HG03175 (cell line): ENCODE measurements around the gene TXNL1.

Experiments used
- ATAC-seq: cut with Tn5 transposase; IDR thresholded peaks from one replicate; pipeline ENCODE4 v1.9.1; 2021; ENCODE audit warnings: mild to moderate bottlenecking, moderate library complexity; ENCODE audit not compliant: unreplicated experiment

The TXNL1 gene

GRCh38 chr18:56645415-56646016, 7.1 kb upstream of the TXNL1 start:
- ATAC-seq = no peak

- ATAC-seq = no peak
These were observed 5.0 kb upstream of the TXNL1 start for GRCh38 chr18:56643381-56643780.

- ATAC-seq = no peak
These were observed 3.4 kb upstream of the TXNL1 start for GRCh38 chr18:56641714-56642337.

- ATAC-seq = no peak
These were observed 1.2 kb upstream of the TXNL1 start for GRCh38 chr18:56639571-56639970.

DNA sequence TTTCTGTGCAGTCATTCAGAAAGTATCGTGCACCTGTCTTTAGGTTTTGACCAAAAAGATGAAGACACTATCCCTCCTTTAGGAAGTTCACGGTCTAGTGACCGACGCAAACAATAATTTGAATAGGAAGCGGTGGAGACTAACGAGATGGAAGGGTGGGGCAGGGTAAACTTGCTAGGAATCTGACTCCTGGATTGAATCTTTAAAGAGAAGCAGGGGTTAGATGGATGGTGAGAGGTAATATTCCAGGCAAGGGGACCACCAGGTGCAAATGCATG, 651 bp upstream of the TXNL1 start:
- ATAC-seq = no peak

DNA sequence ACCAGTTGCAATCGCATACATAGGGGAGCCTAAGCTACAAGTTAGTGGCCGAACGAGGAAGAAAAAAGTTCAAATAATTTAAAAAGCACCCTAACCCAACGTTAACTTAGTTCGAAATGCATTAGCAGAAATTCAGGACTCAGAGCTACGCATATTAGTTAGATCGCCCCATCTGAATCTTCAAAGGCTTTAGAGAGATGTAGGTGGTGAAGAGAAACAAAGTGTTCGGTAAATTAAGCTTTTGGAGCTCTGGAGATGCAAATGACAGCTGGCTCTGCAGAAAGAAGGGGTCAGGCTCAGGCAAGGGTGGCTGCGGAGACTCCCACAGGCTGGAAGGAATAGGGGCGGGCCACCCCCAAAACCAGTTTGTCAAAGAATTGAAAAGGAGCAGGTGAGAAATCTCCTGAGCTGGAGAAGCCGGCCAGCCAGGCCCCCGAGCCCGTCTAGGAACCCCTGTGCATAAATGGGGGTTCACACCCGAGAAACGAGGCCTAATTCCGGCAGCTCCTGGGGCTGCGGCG, 621 bp downstream of the TXNL1 start:
- peak; percentile 5 for ATAC-seq

DNA sequence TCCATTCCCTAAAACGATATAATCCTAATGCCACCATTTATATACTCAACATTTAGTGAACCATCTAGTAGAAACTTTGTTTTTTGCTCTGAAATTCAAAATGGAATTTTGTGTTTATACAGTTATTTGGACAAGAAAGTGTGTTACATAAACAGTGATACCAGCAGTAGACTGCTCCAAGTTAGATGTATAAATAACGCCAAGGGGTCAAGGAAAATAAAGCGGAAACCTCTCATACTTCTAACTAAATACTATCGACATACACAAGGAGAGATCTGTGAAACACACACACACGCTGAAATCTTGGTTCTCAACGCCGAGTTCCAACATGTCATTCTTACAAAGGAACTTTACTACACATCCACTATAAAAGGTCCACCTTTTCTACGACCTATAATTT, 1.2 kb downstream of the TXNL1 start:
- no peak for ATAC-seq

GRCh38 chr18:56635007-56635406, 3.4 kb downstream of the TXNL1 start:
- no peak for ATAC-seq

DNA sequence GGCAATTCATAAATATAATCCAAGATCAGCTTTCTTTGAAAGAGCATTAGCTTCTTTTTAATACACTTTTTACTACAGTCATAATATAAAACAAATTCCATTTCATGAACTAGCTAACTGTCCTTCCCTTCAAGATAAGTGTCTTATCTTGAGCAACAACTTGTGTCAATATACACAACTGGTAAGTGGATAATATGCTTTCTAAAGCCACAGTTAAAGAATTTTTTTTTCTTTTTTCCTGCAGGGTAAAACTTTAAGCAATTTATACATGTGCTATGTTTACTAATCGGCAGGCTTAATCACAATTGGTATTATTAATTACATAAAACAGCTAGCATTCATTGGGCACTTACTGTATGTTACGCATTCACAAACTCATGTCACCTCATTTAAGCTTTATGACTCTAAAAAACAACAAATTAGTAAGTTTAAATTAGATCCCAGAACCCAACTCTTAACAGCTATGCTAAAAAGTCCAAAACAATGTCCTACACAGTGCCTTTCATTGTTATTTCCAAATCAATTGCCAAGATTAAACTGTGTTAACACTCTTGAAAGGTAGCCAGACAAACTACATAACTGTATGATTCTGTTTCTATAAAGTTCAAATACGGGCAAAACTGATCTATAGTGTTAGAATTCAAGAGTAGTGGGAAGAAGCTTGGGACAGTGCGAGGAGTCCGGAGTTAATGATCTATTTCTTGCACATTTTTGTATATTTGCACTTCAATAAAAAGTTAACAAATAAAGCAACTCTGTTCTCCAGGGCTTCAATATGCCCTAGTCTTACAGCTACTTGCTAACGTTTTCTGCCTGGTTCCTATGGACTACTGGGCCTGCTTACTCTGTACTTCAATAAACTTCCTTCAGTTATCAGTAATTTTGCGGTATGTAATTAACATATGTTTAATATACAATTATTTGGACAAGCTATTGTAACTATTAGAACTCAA, 6.0 kb downstream of the TXNL1 start:
- ATAC-seq = no peak

GRCh38 chr18:56627991-56628390, 10.4 kb downstream of the TXNL1 start:
- no peak for ATAC-seq

GRCh38 chr18:56615738-56616520, 22.5 kb downstream of the TXNL1 start:
- no peak for ATAC-seq

GRCh38 chr18:56606618-56607017, 31.8 kb downstream of the TXNL1 start:
- no peak for ATAC-seq

DNA sequence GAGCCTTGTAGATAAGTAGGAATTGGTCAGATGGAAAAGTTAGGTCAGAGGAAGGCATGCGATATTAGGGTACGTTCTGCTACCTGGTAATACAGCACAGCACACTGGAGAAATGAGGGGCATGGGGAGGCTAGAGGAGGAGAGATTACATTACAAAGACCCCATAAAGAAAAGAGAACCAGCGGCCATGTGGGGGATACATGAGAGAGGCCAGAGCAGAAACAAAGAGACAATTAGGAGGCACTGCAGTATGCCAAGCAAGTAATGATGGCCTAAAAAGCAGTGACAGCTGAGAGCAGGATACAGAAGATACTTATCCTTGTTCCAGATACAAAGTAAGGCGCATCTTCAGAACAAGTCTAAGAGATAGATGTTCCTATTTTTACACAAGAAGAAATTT, 40.0 kb downstream of the TXNL1 start:
- ATAC-seq = no peak

GRCh38 chr18:56593906-56594305, 44.5 kb downstream of the TXNL1 start:
- ATAC-seq = no peak

- ATAC-seq = no peak
These were observed 58.4 kb downstream of the TXNL1 start for GRCh38 chr18:56580026-56580425.

- ATAC-seq = no peak
These were observed 58.9 kb downstream of the TXNL1 start for GRCh38 chr18:56579451-56579850.

GRCh38 chr18:56576826-56577573, 61.4 kb downstream of the TXNL1 start:
- ATAC-seq = no peak

DNA sequence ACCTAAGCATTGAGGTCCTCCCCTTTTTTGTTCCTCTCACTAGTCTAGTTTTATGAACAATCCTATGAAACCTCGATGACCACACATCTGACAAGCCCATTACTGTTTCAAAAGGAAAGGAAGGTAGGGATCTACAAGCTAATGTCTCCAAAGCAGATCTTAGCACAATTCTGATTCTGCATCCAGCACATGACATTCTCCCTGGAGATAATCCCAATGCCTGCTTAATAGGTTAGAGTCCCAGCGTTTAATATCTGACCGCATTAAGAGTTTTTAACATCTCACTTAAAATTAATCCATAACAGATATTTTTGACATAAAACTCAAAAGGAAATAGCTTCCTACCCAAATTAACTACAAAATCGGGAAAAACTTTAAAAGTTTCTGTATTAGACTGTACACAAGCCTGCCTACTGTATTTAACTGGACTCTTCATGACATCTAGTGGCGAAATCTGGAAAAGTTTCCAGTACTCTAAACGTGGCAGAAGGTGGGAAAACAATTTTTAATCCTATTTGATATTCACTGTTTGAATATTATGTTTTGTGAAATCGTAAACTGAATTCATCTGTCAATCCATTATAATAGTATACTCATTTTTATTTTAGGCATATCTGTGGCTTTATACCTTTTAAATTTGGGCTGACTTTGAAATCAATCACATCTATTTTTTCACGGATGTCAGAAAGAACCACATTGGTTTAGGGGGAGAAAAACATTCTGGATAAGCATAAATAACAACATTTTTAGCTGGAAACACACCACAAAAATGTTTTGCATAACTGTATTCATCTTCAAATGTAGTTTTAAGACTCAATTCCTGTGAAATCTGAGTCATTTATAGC, 62.4 kb downstream of the TXNL1 start:
- peak; percentile 72 for ATAC-seq

DNA sequence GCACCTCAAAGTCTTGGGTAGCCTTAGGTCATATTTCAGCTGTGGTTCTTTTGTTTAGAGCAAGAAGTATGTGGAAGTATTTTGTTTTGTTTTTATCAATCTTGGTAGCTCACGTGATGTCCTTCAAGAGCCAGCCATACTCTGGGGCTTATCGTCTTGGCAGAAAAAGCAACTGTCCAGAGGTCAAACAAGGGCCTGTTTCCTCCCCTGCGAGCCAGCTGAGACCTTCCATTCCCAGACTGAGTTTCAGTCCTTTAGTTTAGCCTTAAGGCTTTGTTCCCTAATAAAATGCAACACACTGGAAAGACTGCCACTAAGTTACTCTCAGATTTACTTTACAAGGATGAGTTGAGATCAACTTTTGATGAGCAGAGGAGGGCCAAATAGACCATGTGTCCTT, 63.5 kb downstream of the TXNL1 start:
- ATAC-seq = no peak
